DMS53 treated with DMSO at 0.1 percent for 48 hours (cell line): ENCODE data around the gene NDRG4.
A peak's percentile ranks its signal among the peaks of the same experiment; 100 is the strongest.
"Not testable (repeated sequence)": the region's sequence is repeated elsewhere in the genome, so short reads cannot be mapped to it uniquely, and the experiment has no call there.

Source experiments
- DNase-seq: peaks from one replicate; lab custom pipeline; 2025; ENCODE audit not compliant: unreplicated experiment; lab: John Stamatoyannopoulos, UW

The NDRG4 gene

GRCh38 chr16:58464916-58465731 is 34.8 kb upstream of the NDRG4 start:
- no peak for DNase-seq

- DNase-seq = no peak
Observed at GRCh38 chr16:58465817-58466216, 34.1 kb upstream of the NDRG4 start.

GRCh38 chr16:58466396-58466795 is 33.5 kb upstream of the NDRG4 start:
- DNase-seq = no peak

GRCh38 chr16:58467905-58468304 is 32.0 kb upstream of the NDRG4 start:
- no peak for DNase-seq

GRCh38 chr16:58471209-58471975 is 28.6 kb upstream of the NDRG4 start:
- no peak for DNase-seq

- no peak for DNase-seq
Observed at GRCh38 chr16:58472266-58472665, 27.7 kb upstream of the NDRG4 start.

- DNase-seq = no peak
Observed at GRCh38 chr16:58472827-58473226, 27.1 kb upstream of the NDRG4 start.

- no peak for DNase-seq
Observed at GRCh38 chr16:58474296-58474695, 25.6 kb upstream of the NDRG4 start.

GRCh38 chr16:58475091-58475619 is 24.8 kb upstream of the NDRG4 start:
- no peak for DNase-seq

GRCh38 chr16:58476791-58477190 is 23.2 kb upstream of the NDRG4 start:
- DNase-seq = no peak

GRCh38 chr16:58478427-58478826 is 21.5 kb upstream of the NDRG4 start:
- no peak for DNase-seq

- no peak for DNase-seq
Observed at GRCh38 chr16:58481226-58481869, 18.6 kb upstream of the NDRG4 start.

- no peak for DNase-seq
Observed at GRCh38 chr16:58481931-58482330, 18.0 kb upstream of the NDRG4 start.

- no peak for DNase-seq
Observed at GRCh38 chr16:58485184-58485887, 14.6 kb upstream of the NDRG4 start.

GRCh38 chr16:58487566-58488351 is 12.2 kb upstream of the NDRG4 start:
- DNase-seq = peak; percentile 57

- no peak for DNase-seq
Observed at GRCh38 chr16:58488531-58488930, 11.4 kb upstream of the NDRG4 start.

GRCh38 chr16:58490065-58490464 is 9.9 kb upstream of the NDRG4 start:
- no peak for DNase-seq

GRCh38 chr16:58490539-58490938 is 9.4 kb upstream of the NDRG4 start:
- not testable (repeated sequence) for DNase-seq

- no peak for DNase-seq
Observed at GRCh38 chr16:58492066-58492465, 7.9 kb upstream of the NDRG4 start.

- DNase-seq = no peak
Observed at GRCh38 chr16:58492735-58493134, 7.2 kb upstream of the NDRG4 start.
